ENCODE results near the gene PALD1. TPM values are rescaled to one million over a fixed set of nuclear protein-coding genes. Genes with fewer than 3 reads are reported as not detected.

The PALD1 gene
- total RNA-seq, 1 experiment from 2014 or later = 33.1 TPM

- H3K27me3 ChIP-seq (ENCODE audit: insufficient read depth, low read length) = no peaks in the 10 kb centered on the region
- no peak for DNase-seq (ENCODE audit: low read depth, low spot score)
- H4K20me1 ChIP-seq (ENCODE audit: insufficient read depth) = no peaks in the 10 kb centered on the region
- H3K9ac ChIP-seq (ENCODE audit: low read length) = no peak overlapping the region
- H3K4me3 ChIP-seq (replicated peaks in 1 of 2; ENCODE audit: low read depth in 1 of 2, low read length in 2 of 2) = no peak overlapping the region
- no peaks in the 10 kb centered on the region for H3K36me3 ChIP-seq (ENCODE audit: control insufficient read depth in 1 of 2, insufficient read depth in 2 of 2, low read length in 2 of 2)
- no TSS peak for BruUV-seq (replicated peaks)
- ChIA-PET POLR2A (no interaction called here), RAD21 (ENCODE audit: low non-redundant PET in 1 of 2, low total read pairs in 2 of 2, uncharacterized antibody in 2 of 2, unreplicated experiment in 2 of 2) (no interaction called here), CTCF (no interaction called here)
- H3K79me2 ChIP-seq (ENCODE audit: insufficient read depth, low read length) = no peaks in the 10 kb centered on the region
- TF ChIP-seq RAD21 (IDR thresholded peaks at IDR 0.05; ENCODE audit: low read depth) (no peak), ATF3 (IDR thresholded peaks at IDR 0.05) (no peak), POLR2AphosphoS5 (IDR thresholded peaks at IDR 0.05; ENCODE audit: low read depth, low read length) (no peak), CBX3 (IDR thresholded peaks at IDR 0.05; ENCODE audit: low read depth) (no peak), EGR1 (IDR thresholded peaks at IDR 0.05; ENCODE audit: low read depth) (no peak), ELF1 (IDR thresholded peaks at IDR 0.05; ENCODE audit: borderline replicate concordance, low read depth) (no peak), ZFX (IDR thresholded peaks at IDR 0.05) (no peak), CTCF (IDR thresholded peaks at IDR 0.05 in 2 of 3, conservative IDR thresholded peaks at IDR 0.05 in 1 of 3; ENCODE audit: borderline replicate concordance in 1 of 3, insufficient read depth in 1 of 3, low read depth in 2 of 3, low read length in 2 of 3) (no peak), EZH2phosphoT487 (IDR thresholded peaks at IDR 0.05; ENCODE audit: borderline replicate concordance) (no peak), ZNF274 (IDR thresholded peaks at IDR 0.05; ENCODE audit: low read depth, low read length) (no peak), POLR2A (IDR thresholded peaks at IDR 0.05; ENCODE audit: borderline replicate concordance, extremely low read depth, insufficient read depth, insufficient read length) (no peak), EZH2 (IDR thresholded peaks at IDR 0.05) (no peak), SIN3A (IDR thresholded peaks at IDR 0.05; ENCODE audit: low read depth) (no peak)
- intact Hi-C loops (cut with micrococcal nuclease) = no loop called here
- no peaks in the 10 kb centered on the region for H3K9me3 ChIP-seq (ENCODE audit: control insufficient read depth in 1 of 2, insufficient read depth in 1 of 2, low read depth in 1 of 2, low read length in 2 of 2)
- no peak overlapping the region for H2AFZ ChIP-seq (ENCODE audit: low read depth, low read length, poor library complexity, severe bottlenecking)
- peaks cover 34 to 71% of the 10 kb centered on the region in 2 experiments for H3K4me1 ChIP-seq (ENCODE audit: control insufficient read depth in 1 of 2, insufficient read depth in 2 of 2, low read length in 2 of 2)
- H3K4me2 ChIP-seq (ENCODE audit: low read length) = peak overlapping the region; percentile 8; the same call in 1 of the 2 replicates
- ATAC-seq = no peak
- H3K9me2 ChIP-seq (ENCODE audit: insufficient read depth) = no peaks in the 10 kb centered on the region
- H3K27ac ChIP-seq (ENCODE audit: low read depth, low read length) = no peak overlapping the region
These were observed 121.2 kb downstream of the PALD1 start for GRCh38 chr10:70599791-70600190.

Measured in HCT116 (cell line).